ENCODE measurements around the gene CALHM5.
A peak's percentile ranks its signal among the peaks of the same experiment; 100 is the strongest.
"Not testable (repeated sequence)": the region's sequence is repeated elsewhere in the genome, so short reads cannot be mapped to it uniquely, and the experiment has no call there.

The CALHM5 gene

GRCh38 chr6:116511424-116512110, at the start of gene CALHM5:
Gene CALHM5 (plus strand): TSS chr6:116511639. CDS start chr6:116511697, 58 bp downstream.
- no peak for DNase-seq (ENCODE audit: low read depth in 2 of 2)

GRCh38 chr6:116461932-116462885, 49.2 kb upstream of the CALHM5 start:
- DNase-seq (ENCODE audit: low read depth in 2 of 2) = peak; percentile 6 to 28

- DNase-seq (ENCODE audit: low read depth in 2 of 2) = no peak
Observed at GRCh38 chr6:116463301-116463700, 48.1 kb upstream of the CALHM5 start.

GRCh38 chr6:116465246-116465645, 46.2 kb upstream of the CALHM5 start:
- DNase-seq (ENCODE audit: low read depth in 2 of 2) = no peak

- no peak for DNase-seq (ENCODE audit: low read depth in 2 of 2)
Observed at GRCh38 chr6:116467096-116467495, 44.3 kb upstream of the CALHM5 start.

GRCh38 chr6:116467514-116467913, 43.9 kb upstream of the CALHM5 start:
- DNase-seq (ENCODE audit: low read depth in 2 of 2) = no peak

- DNase-seq (ENCODE audit: low read depth in 2 of 2) = no peak
Observed at GRCh38 chr6:116468293-116468692, 43.1 kb upstream of the CALHM5 start.

GRCh38 chr6:116471531-116471930, 39.9 kb upstream of the CALHM5 start:
- DNase-seq (ENCODE audit: low read depth in 2 of 2) = no peak

- no peak for DNase-seq (ENCODE audit: low read depth in 2 of 2)
Observed at GRCh38 chr6:116472706-116473105, 38.7 kb upstream of the CALHM5 start.

GRCh38 chr6:116475141-116475540, 36.3 kb upstream of the CALHM5 start:
- no peak for DNase-seq (ENCODE audit: low read depth in 2 of 2)

GRCh38 chr6:116476002-116476678, 35.3 kb upstream of the CALHM5 start:
- DNase-seq (ENCODE audit: low read depth in 2 of 2) = no peak

- DNase-seq (ENCODE audit: low read depth in 2 of 2) = no peak
Observed at GRCh38 chr6:116482780-116483179, 28.7 kb upstream of the CALHM5 start.

GRCh38 chr6:116483616-116484015, 27.8 kb upstream of the CALHM5 start:
- no peak for DNase-seq (ENCODE audit: low read depth in 2 of 2)

- DNase-seq (ENCODE audit: low read depth in 2 of 2) = no peak
Observed at GRCh38 chr6:116485559-116486184, 25.8 kb upstream of the CALHM5 start.

GRCh38 chr6:116491610-116492330, 19.7 kb upstream of the CALHM5 start:
- DNase-seq (ENCODE audit: low read depth in 2 of 2) = no peak

GRCh38 chr6:116492331-116493067, 18.9 kb upstream of the CALHM5 start:
- DNase-seq (ENCODE audit: low read depth in 2 of 2) = no peak

GRCh38 chr6:116495161-116495560, 16.3 kb upstream of the CALHM5 start:
- DNase-seq (ENCODE audit: low read depth in 2 of 2) = not testable (repeated sequence)

GRCh38 chr6:116497113-116497676, 14.2 kb upstream of the CALHM5 start:
- no peak for DNase-seq (ENCODE audit: low read depth in 2 of 2)

- no peak for DNase-seq (ENCODE audit: low read depth in 2 of 2)
Observed at GRCh38 chr6:116500969-116501433, 10.4 kb upstream of the CALHM5 start.

GRCh38 chr6:116507324-116507723, 4.1 kb upstream of the CALHM5 start:
- DNase-seq (ENCODE audit: low read depth in 2 of 2) = no peak

All from stimulated activated CD4-positive, alpha-beta T cell treated with anti-CD3 and anti-CD28 coated beads, Interleukin-12 subunit alpha, Interleukin-12 subunit beta, amount 100 ng/mL, for 24 hours (primary cell).